Heart left ventricle (tissue), 13 donors: Measurements from ENCODE around the gene PRDX2.

Source experiments
- CTCF ChIP-seq, 12 donors: fragments of 200-600 bp; sonication (generic) in 4 of 12; IDR thresholded peaks; one replicate each; pipeline versions ENCODE4 v1.5.0 to v1.8.0; 2018 to 2022; ENCODE audit warnings: antibody characterized with exemption in 12 of 12, mild to moderate bottlenecking in 5 of 12
- POLR2A ChIP-seq, 2 donors: fragments of 450-650 bp; IDR thresholded peaks; one replicate each; pipeline ENCODE4 v1.6.1; 2017; ENCODE audit warnings: antibody characterized with exemption in 2 of 2, mild to moderate bottlenecking in 2 of 2, moderate library complexity in 2 of 2
- donor health status: ischemic (EF 13 %, LVEDD 7.1; RV severe dilation, severe dysfunction).
- donor health status: DM: no; HTN: yes; CAD: no.
- donor health status: DM: no; HTN: no; CAD: no.
- donor health status: ischemic (EF 25% LVEDD 6.9; RV normal size, moderate dysfunction).
- donor health status: ischemic (EF 25% LVEDD 5.7; RV mildly dilated, moderate dysfunction).
- donor health status: ischemic (EF 35%, LVEDD 5.7; RV mildly dilated, moderate dysfunction).
- donor health status: nonischemic (EF 11% LVEDD 7.7; RV severe dilation, severe dysfunction).
- donor health status: DM: yes; HTN: yes; CAD: no.
- donor health status: PGD.
- donor health status: ischemic (EF 29% LVEDD 5.4; RV normal size, mild dysfunction).
- donor health status: nonischemic (EF 23%, LVEDD 6.1; RV moderate dilation, normal function).

- TF ChIP-seq CTCF (IDR thresholded peaks at IDR 0.05) (no peak), POLR2A (IDR thresholded peaks at IDR 0.05) (no peak)
These were observed 53.1 kb downstream of the PRDX2 start for GRCh38 chr19:12748489-12748888.
